ENCODE data around the gene PCID2.

- TF ChIP-seq CTCF (IDR thresholded peaks at IDR 0.05) (no peak), POLR2A (IDR thresholded peaks at IDR 0.05) (no peak)
These were observed 61.3 kb downstream of the PCID2 start for GRCh38 chr13:113147206-113147605.
